ENCODE measurements around the gene CMTM2.
A peak's percentile ranks its signal among the peaks of the same experiment; 100 is the strongest.
"Not testable (repeated sequence)": the region's sequence is repeated elsewhere in the genome, so short reads cannot be mapped to it uniquely, and the experiment has no call there.

The CMTM2 gene

GRCh38 chr16:66552286-66553177 lies 26.7 kb upstream of the CMTM2 start, which contains the start of gene CKLF:
TSS of gene CKLF (plus strand) at chr16:66552576. CDS start at chr16:66552716, 140 bp downstream.
- DNase-seq (ENCODE audit: low read depth in 2 of 2), result peak; percentile 83 to 84

GRCh38 chr16:66553223-66553622 lies 26.0 kb upstream of the CMTM2 start:
- DNase-seq (ENCODE audit: low read depth in 2 of 2), result no peak

GRCh38 chr16:66554021-66554420 lies 25.2 kb upstream of the CMTM2 start:
- DNase-seq (ENCODE audit: low read depth in 2 of 2), result no peak

- DNase-seq (ENCODE audit: low read depth in 2 of 2), result no peak
Observed at GRCh38 chr16:66554495-66554894, 24.8 kb upstream of the CMTM2 start.

- DNase-seq (ENCODE audit: low read depth in 2 of 2), result no peak
Observed at GRCh38 chr16:66560107-66560506, 19.2 kb upstream of the CMTM2 start.

- no peak for DNase-seq (ENCODE audit: low read depth in 2 of 2)
Observed at GRCh38 chr16:66561381-66562080, 17.7 kb upstream of the CMTM2 start.

- no peak for DNase-seq (ENCODE audit: low read depth in 2 of 2)
Observed at GRCh38 chr16:66562409-66562808, 16.9 kb upstream of the CMTM2 start.

GRCh38 chr16:66562986-66563385 lies 16.3 kb upstream of the CMTM2 start:
- DNase-seq (ENCODE audit: low read depth in 2 of 2), result no peak

- DNase-seq (ENCODE audit: low read depth in 2 of 2), result no peak
Observed at GRCh38 chr16:66563574-66564334, 15.5 kb upstream of the CMTM2 start.

- DNase-seq (ENCODE audit: low read depth in 2 of 2), result no peak
Observed at GRCh38 chr16:66566051-66566901, 13.0 kb upstream of the CMTM2 start, which contains the start of gene CMTM1. TSS of gene CMTM1 (plus strand) at chr16:66566439. CDS start at chr16:66566514, 75 bp downstream.

- not testable (repeated sequence) for DNase-seq (ENCODE audit: low read depth in 2 of 2)
Observed at GRCh38 chr16:66567270-66567669, 12.0 kb upstream of the CMTM2 start.

- DNase-seq (ENCODE audit: low read depth in 2 of 2), result no peak
Observed at GRCh38 chr16:66568355-66568754, 10.9 kb upstream of the CMTM2 start.

GRCh38 chr16:66569131-66569530 lies 10.1 kb upstream of the CMTM2 start:
- DNase-seq (ENCODE audit: low read depth in 2 of 2), result no peak

GRCh38 chr16:66569827-66570405 lies 9.3 kb upstream of the CMTM2 start:
- DNase-seq (ENCODE audit: low read depth in 2 of 2), result no peak

- DNase-seq (ENCODE audit: low read depth in 2 of 2), result no peak
Observed at GRCh38 chr16:66572356-66572755, 6.9 kb upstream of the CMTM2 start.

GRCh38 chr16:66574081-66574480 lies 5.2 kb upstream of the CMTM2 start:
- no peak for DNase-seq (ENCODE audit: low read depth in 2 of 2)

GRCh38 chr16:66574531-66574930 lies 4.7 kb upstream of the CMTM2 start:
- DNase-seq (ENCODE audit: low read depth in 2 of 2), result no peak

- DNase-seq (ENCODE audit: low read depth in 2 of 2), result no peak
Observed at GRCh38 chr16:66575060-66575459, 4.2 kb upstream of the CMTM2 start.

GRCh38 chr16:66576296-66576695 lies 3.0 kb upstream of the CMTM2 start:
- no peak for DNase-seq (ENCODE audit: low read depth in 2 of 2)

- DNase-seq (ENCODE audit: low read depth in 2 of 2), result no peak
Observed at GRCh38 chr16:66580605-66581209, 1.4 kb downstream of the CMTM2 start.

Data from stimulated activated CD8-positive, alpha-beta memory T cell treated with anti-CD3 and anti-CD28 coated beads, Interleukin-7, amount 100 ng/mL, for 1 hour (primary cell).